Stimulated activated CD8-positive, alpha-beta memory T cell treated with anti-CD3 and anti-CD28 coated beads, Interleukin-12 subunit alpha, Interleukin-12 subunit beta, amount 100 ng/mL, for 1 hour (primary cell): ENCODE results near the gene EVI5.

Source experiments
- DNase-seq: peaks from one replicate; pipeline ENCODE4 v3.0.0-alpha.2; 2020; ENCODE audit warnings: low read depth

EVI5 gene

DNA sequence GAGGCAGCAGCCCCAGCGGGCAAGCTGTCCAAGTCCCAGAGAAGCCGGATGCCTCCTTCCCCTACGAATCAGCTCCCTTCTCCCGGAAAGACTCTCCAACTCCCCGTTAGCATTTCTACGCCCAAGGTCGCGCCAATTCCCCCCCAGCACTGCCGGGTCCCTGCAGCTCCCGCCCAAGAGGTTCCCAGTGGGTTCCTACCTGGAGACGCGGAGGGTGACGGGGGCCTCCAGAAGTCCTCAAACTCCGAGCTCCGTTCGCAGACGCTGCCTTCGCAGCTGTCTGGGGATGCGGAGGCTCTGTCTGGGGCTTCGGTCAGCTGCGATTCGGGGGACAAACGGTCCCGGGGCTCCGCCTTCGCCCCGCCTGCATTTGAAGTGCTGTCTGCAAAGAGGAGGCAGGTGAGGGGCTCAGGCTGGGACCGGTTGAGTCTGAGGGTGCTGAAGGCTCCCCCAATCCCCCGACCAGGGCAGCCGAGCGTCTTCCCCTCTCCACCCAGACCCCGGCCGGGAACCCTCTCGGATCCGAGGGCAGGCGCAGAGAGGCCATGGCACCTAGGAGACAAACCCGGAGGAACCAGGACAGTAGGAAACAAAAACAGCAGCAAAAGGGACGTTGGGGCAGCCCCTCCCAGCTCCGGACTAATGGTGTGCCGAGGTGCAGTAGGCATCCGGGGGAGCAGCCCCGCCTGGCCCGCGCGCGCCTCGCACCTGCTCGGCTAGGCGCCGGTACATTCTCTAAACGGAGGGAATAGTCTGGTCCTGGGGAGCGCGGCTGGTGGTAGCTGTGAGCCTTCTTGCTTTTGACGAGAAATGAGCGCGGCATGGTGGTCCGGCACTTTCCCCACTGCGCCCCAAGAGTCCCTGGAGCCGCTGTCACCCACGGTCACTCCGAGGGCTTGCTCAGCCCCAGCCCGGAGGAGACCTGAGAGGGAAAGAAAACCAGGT is 302.0 kb downstream of the EVI5 start:
- no peak for DNase-seq

GRCh38 chr1:92481971-92482664 is 302.8 kb downstream of the EVI5 start:
- no peak for DNase-seq

DNA sequence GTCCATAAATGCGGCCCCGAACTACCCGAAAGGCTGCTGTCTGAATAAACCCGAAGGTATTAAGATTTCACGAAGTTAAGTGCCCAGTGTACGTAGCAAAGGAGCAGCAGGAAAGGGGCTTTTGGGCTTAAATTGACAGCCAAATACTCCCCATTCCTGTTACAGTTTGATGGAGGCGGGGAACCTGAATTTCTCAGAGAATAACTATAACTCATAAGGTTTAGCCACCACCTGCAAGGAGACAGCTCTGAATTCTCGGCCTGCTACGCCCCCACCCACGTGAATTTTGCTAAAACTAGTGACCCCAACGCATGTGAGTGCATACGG is 303.3 kb downstream of the EVI5 start:
- DNase-seq: no peak

GRCh38 chr1:92480813-92481598 is 303.9 kb downstream of the EVI5 start:
- no peak for DNase-seq

GRCh38 chr1:92480200-92480812 is 304.6 kb downstream of the EVI5 start:
- no peak for DNase-seq

DNA sequence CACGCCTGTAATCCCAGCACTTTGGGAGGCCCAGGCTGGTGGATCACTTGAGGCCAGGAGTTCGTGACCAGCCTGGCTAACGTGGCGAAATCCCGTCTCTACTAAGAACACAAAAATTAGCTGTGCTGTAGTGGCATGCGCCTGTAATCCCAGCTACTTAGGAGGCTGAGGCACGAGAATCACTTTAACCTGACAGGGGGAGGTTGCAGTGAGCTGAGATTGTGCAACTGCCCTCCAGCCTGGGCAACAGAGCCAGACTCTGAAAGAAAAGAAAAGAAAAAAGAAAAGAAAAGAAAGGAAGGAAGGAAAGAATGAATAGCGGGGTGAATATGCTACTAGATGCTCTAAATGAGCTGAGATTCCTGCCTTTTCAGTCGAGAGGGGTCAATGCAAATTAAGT is 305.3 kb downstream of the EVI5 start:
- no peak for DNase-seq

DNA sequence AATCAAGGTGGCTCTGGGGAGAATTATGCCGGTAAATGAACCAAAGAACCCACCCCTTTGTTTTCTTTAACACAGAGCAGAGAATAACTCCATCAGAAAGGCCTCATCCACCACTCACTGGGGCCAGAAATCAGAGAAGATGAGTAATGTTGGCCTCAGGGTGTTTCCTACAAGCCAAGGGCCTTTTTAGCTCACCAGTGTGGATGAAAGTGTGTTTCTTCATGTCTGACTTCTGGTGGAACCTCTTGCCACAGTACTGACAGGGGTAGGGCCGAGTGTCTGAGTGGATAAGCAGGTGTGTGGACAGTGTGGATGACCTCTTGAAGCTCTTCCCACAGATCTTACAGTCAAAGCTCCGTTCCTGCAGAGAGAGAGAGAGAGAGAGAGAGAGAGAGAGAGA is 306.5 kb downstream of the EVI5 start:
- no peak for DNase-seq

DNA sequence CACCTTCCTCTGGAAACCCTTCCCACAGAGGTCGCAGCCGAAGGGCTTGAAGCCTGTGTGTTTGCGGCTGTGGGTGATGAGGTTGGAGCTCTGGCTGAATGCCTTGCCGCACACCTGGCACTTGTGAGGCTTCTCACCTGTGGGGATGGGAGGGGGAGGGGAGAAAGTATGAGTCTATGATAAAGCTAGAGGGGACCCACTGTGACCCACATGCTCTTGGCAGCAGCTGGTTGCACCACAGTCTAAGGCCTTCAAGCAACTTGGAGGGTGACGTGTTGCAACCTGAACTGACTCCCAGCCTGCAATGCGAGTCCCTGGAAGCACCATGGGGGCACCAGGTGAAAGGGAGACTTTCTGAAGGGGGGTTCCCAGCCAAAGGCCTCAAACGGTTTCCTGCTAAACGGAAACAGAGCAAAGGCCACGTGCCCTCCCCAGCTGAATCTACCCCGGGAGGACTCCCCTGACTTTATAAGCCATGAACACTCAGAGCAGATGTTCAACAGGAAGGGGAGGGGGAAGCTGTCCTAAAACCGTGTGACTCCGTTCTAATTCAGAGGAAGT is 308.8 kb downstream of the EVI5 start:
- no peak for DNase-seq

DNA sequence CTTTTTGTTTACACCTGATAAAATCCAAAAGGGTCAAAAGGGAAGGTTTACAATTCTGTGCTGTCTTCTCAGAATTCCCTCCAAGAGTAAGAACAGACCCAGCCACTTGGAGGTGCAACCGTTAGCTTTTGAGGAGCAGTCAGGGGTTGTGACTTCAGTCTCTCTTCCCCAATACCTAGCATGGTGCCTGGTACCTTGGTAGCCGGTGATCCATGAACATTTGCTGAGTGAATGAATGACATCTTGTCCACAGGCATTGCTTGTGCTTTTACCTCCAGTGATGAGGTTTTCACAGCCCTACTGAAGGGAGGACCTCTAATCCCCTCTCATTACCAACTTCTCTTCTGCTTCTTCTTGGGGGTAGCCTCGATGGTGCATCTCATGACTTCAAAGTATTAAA is 309.9 kb downstream of the EVI5 start:
- no peak for DNase-seq

DNA sequence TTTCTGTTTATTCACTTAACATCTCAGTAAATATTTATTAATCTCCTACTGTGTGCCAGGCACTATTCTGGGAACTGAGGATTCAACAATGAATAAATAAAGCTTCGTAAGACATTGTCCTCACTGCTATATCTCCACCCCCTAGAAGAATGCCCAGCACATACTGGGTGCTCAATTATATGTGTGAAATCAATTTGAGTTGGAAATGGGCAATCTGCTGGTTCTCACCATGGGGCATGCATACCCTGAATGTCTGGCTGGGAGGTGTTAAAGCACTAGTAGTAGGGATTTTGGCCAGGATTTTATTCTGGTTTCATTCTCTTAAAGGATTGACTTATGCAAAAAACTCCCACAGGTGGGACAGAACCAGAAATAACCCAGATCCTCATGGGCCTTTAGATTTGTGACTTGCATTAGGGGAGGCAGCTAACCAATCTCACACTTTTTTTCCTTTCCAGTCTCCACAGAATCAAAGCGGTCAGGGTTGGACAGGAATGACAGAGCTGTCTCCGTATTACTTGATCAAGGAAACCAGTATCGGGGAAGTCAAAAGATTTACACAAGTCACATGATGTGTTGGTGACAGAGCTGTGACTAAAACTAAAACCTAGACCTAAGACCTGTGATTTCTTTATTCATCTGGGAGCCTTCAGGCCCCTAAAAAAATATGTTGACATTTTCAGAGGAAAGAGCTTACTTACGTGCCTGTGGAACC is 311.0 kb downstream of the EVI5 start:
- DNase-seq: no peak

GRCh38 chr1:92470216-92470615 is 314.7 kb downstream of the EVI5 start:
- DNase-seq: no peak

DNA sequence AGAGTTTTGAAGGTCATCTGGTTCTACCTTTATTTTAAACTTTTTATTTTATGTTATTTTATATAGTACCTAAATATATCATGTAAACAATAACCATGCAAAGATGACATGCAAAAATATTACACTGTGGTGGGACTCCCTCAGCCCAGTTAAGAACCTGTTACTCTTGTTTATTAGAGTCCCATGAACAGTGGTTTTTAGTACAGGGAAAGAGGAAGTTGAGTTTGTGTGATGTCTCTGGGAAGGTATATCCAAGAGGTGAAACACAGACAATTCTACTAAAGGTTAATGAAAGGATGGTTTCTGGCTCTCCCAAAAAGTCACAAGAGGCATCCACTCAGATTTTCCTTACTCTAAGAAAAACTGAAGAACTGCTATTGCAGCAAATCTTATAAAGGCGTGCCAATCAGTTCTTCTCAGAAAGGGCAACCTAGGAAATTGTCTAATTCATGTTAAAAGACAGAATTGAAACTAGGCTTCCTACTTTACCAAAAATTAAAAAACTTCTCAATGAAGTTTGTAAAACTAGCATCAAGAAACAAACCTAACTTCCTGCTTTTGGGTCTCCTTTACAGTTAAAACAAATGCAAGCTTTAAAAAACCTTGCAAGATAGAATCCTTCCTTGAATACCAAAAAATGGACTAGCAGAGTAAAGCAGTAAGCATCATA is 318.1 kb downstream of the EVI5 start:
- DNase-seq: no peak

DNA sequence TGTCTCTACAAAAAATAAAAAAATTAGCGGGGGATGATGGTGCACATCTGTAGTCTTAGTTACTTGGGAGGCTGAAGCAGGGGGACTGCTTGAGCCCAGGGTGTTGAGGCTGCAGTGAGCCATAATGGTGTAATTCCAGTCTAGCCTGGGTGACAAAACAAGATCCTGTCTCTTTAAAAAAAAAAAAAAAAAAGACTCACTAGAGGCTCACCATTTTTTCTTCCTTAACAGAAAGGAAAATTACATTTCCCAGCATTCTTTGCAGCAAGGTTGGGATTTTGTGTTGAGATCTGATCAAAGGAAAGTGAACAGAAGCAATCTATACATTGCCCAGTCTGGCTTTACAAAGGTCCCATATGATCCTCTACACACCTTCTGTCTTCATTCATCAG is 319.7 kb downstream of the EVI5 start:
- no peak for DNase-seq

DNA sequence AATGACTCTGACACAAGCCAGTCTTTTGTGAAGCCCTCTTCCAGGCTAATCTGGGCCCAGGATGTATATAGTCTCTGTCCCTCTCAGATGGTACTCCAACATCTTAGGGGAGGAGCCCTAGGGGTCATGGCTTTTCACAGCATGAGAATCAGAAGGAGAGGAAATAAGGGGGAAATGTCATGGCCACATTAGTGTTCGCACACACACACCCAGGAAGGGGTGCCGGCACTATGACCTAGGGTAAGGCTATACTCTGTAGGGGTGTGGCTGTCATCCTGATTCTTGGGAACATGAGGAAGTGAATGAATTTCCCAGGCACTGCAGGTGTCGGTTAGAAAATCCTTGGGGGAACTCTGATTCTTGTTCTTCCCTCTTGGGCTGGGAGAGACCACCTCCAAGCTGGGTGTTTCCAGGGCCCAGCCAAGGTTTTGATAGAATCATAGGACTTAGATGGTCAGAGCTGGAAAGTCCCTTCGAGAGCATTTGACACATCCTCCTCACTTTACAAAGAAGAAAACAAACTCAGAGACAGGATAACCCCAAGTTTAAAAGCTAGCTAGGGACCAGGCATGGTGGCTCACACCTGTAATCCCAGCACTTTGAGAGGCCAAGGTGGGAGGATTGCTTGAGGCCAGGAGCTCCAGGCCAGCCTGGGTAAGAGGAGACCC is 320.2 kb downstream of the EVI5 start:
- DNase-seq: no peak

DNA sequence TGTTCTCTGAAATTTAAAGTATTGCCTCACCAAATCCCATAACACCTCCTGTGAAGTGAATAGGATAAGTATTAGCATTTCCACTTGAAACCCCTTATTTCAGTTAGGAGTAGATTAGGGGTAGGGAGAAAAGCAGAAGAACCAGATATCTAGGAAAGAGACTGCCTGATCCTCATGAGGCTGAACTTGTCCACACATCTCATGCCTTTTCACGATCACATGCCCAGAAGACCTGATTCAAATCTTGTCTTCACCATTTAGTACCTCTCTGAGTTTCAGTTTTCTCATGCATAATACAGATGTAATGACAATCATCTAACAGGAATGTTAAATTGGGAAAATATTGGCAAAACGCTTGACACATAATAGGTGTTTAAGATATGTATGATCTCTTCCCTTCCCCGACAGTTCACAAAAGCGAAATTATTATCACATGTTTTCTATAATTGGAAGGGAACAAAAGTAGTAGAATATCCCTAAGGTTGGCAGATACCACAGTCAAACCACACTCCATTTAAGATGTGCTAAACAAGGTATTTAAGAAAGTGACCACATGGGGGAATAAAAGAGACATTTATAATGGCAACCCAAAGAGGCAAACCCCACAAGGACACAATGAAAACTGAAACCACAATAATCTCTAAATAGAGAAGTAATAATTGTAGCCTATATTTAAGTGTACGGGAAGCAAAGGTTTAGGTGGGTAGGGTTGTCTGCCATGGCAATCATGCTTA is 323.4 kb downstream of the EVI5 start:
- DNase-seq: no peak

DNA sequence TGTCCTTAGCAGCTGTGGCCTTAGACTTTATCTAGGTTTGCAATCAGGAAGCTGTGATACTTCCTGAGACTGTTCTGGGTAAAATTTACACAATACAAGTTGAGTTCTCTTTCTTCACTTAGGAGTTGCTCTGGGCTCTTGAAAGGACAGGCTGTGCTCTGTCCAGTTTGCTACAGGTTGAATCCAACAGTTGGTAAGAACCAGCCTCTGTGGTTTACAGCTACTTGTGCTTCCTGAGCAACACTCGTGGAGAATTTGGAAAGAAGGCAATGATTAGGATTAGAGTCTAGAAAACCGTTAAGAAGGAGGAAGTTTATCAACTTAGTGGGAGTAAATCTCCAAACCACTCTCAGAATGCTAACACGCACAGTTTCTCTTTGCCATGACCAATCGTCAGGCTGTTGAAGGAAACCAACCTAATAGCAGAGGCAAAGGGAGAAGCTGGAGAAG is 325.0 kb downstream of the EVI5 start:
- no peak for DNase-seq
